ENCODE measurements around the gene CFAP65. TPM values are rescaled to one million over a fixed set of nuclear protein-coding genes. Genes with fewer than 3 reads are reported as not detected.

CFAP65 gene
- total RNA-seq = not detected in 2 replicates

DNA sequence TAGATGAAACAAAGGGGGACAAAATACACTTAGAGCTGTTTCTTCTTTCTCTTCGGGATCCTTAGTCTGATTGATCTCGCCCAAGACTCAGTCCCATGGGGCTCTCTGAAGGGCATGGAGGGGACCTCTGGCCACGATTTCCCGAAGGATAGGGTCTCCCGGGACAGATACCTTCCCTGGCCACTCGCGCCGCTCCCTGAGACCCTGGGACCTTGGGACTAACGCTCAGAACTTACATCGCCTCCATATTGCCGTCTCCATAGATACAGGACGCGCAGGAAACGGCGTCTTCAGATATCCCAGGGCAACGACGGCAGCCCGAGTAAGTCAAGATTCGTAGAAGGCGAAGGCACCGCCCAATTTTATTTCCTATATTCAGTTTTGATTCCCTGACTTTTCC lies at the start of gene CFAP65:
Gene CFAP65, minus strand, starts transcription at position 265 of the 400 bp plus-strand sequence. CDS start 2,468 bp downstream, outside the sequence.

DNA sequence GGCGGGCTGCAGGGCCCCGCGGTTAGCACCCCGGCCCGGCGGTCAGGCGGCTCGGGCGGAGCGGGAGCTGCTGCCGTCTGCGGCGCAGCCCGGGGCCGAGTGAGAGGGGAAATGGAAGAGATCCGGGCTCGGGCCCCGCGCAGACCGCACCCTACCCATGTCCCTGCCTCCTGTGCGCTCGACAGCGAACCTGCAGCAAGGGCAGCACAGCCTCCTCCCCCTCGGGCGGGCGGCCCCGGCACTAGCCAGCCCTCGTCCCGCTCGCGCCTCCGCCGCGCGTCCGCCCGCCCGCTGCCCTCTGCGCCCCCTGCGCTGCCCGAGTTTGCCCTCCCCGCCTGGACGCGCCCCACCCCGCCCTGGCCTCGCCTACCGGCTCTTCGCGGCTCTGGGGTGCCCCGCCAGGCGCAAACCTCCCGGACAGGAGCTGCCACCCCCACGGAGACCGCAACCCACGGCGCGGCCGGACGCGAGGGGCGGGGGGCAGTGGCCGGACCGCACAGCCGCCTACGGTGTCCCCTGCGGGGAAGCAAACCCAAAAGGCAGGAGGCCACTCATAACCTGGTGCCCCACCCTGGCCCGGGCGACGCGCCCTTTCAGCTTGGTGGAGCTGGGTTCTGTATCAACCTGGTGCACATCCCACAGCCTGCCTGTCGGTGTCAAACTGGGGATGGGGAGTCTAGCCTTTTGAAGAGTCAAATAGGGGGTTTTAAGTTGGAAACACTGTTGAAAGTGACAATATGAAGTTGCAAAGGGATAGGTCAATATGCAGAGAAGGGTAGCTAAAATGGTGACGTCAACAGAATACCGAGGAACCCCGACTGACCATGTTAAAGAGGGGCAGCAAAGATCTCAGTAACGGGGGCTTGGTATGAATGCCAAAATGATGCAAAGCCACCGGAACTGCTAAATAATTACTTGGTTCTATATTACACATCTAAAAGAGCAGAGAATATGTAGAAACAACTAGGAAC lies 19.8 kb upstream of the CFAP65 start, which contains the start of gene IHH:
Gene IHH, minus strand, starts transcription at position 101 of the 971 bp plus-strand sequence. CDS start 454 bp downstream, outside the sequence.

GRCh38 chr2:218993345-218994315 lies 47.7 kb downstream of the CFAP65 start, which contains the start of gene CRYBA2:
Gene CRYBA2 (minus strand): TSS chr2:218993422. CDS start chr2:218993176, 246 bp downstream.

GRCh38 chr2:218985021-218985324 lies 56.3 kb downstream of the CFAP65 start, which contains the start of gene FEV:
Gene FEV (minus strand): TSS chr2:218985184. CDS start chr2:218985075, 109 bp downstream.

GRCh38 chr2:218959141-218959731 lies 82.1 kb downstream of the CFAP65 start, which contains the start of gene CDK5R2:
Gene CDK5R2 (plus strand): TSS chr2:218959666. CDS start chr2:218959821, 155 bp downstream.

Other genes starting within 250 kb of the CFAP65 start
- not detected in 2 replicates for gene PRKAG3, start 209.7 kb downstream of the CFAP65 start, total RNA-seq
- not detected in 2 replicates for gene WNT6, start 181.7 kb downstream of the CFAP65 start, total RNA-seq
- not detected in 2 replicates for gene WNT10A, start 160.7 kb downstream of the CFAP65 start, total RNA-seq
- not detected in 2 replicates for gene CDK5R2, start 81.8 kb downstream of the CFAP65 start, total RNA-seq
- not detected in 2 replicates for gene FEV, start 56.3 kb downstream of the CFAP65 start, total RNA-seq
- not detected in 2 replicates for gene CRYBA2, start 48.1 kb downstream of the CFAP65 start, total RNA-seq
- 0.12 TPM in 1 of 2 replicates, not detected in the other for gene IHH, start 19.4 kb upstream of the CFAP65 start, total RNA-seq
- gene NHEJ1, start 119.3 kb upstream of the CFAP65 start, total RNA-seq = 20.0 and 24.2 TPM in 2 replicates
- 0.09 and 0.12 TPM in 2 replicates for gene SLC23A3, start 128.5 kb upstream of the CFAP65 start, total RNA-seq
- 20.2 and 24.2 TPM in 2 replicates for gene CNPPD1, start 135.4 kb upstream of the CFAP65 start, total RNA-seq
- 40.9 and 47.1 TPM in 2 replicates for gene RETREG2, start 136.8 kb upstream of the CFAP65 start, total RNA-seq
- gene ZFAND2B, start 165.3 kb upstream of the CFAP65 start, total RNA-seq = 26.0 and 28.9 TPM in 2 replicates
- 22.0 and 33.0 TPM in 2 replicates for gene ABCB6, start 177.4 kb upstream of the CFAP65 start, total RNA-seq
- gene ATG9A, start 188.1 kb upstream of the CFAP65 start, total RNA-seq = 50.3 and 60.6 TPM in 2 replicates
- 32.1 and 33.6 TPM in 2 replicates for gene ANKZF1, start 188.3 kb upstream of the CFAP65 start, total RNA-seq
- 13.0 and 24.3 TPM in 2 replicates for gene GLB1L, start 203.9 kb upstream of the CFAP65 start, total RNA-seq
- 12.2 and 13.4 TPM in 2 replicates for gene STK16, start 204.0 kb upstream of the CFAP65 start, total RNA-seq
- gene TUBA4B, start 211.7 kb upstream of the CFAP65 start, total RNA-seq = not detected in 2 replicates
- gene TUBA4A, start 212.4 kb upstream of the CFAP65 start, total RNA-seq = 2.0 and 6.0 TPM in 2 replicates
- gene DNAJB2, start 237.8 kb upstream of the CFAP65 start, total RNA-seq = 31.4 and 35.7 TPM in 2 replicates

Measured in pericardium fibroblast (primary cell).